Ovary (tissue), 9 donors: ENCODE results near the gene CDKAL1. TPM values are rescaled to one million over a fixed set of nuclear protein-coding genes. Genes with fewer than 3 reads are reported as not detected.

Experiments
- DNase-seq, 5 donors: peaks; one replicate each; pipeline ENCODE4 v3.0.0-alpha.2; 2019 to 2020
- H3K27ac ChIP-seq, 2 donors: fragments of 200-600 bp; one replicate each; pipeline versions ENCODE4 v1.5.1 to v1.8.0; 2019 to 2022
- H3K27me3 ChIP-seq: fragments of 200-600 bp; one replicate; pipeline ENCODE4 v1.8.0; 2022
- H3K36me3 ChIP-seq: fragments of 200-600 bp; sonication (generic); one replicate; pipeline ENCODE4 v1.5.1; 2019
- H3K4me1 ChIP-seq: one replicate; pipeline ENCODE4 v1.8.1; 2013; ENCODE audit warnings: mild to moderate bottlenecking, moderate library complexity; ENCODE audit not compliant: insufficient read depth
- H3K4me3 ChIP-seq: fragments of 200-600 bp; sonication (generic); one replicate; pipeline ENCODE4 v1.5.1; 2017
- H3K9me3 ChIP-seq, 2 donors: fragments of 200-600 bp in 1 of 2; sonication (generic) in 1 of 2; one replicate each; pipeline versions ENCODE4 v1.5.1 to v1.8.1; 2013 to 2019; ENCODE audit warnings: mild to moderate bottlenecking in 1 of 2, moderate library complexity in 1 of 2
- EP300 ChIP-seq: sonication (generic); formaldehyde crosslinking; IDR thresholded peaks from one replicate; pipeline ENCODE4 v1.6.1; 2017; ENCODE audit warnings: antibody characterized with exemption
- POLR2A ChIP-seq: fragments of 450-650 bp; IDR thresholded peaks from one replicate; pipeline ENCODE4 v1.6.1; 2017; ENCODE audit warnings: antibody characterized with exemption, mild to moderate bottlenecking, moderate library complexity
- WGBS, 3 donors: extraction: QIAGEN DNeasy Blood & Tissue Kit in 1 of 3; methylation state at CpG; one replicate each; pipeline versions ENCODE4 v1.1.5 to v1.1.7; 2013 to 2017; 5-methylcytosine and 5-hydroxymethylcytosine counted together
- intact Hi-C, 4 donors: fragments of 100-400 bp; cut with DNase I; formaldehyde crosslinking; loops; one replicate each; pipeline versions ENCODE4 v1.11.0 to v1.15.1; 2022 to 2023
- polyA plus RNA-seq, 2 donors: library from polyadenylated mRNA; stranded (reverse); fragments of 200-250 nt in 1 of 2; fragments of 350-450 nt in 1 of 2; fragmentation: Illumina TruSeq in 1 of 2; extraction: RNeasy Lipid Tissue Mini Kit (QIAGEN cat#74804) in 1 of 2; gene quantifications; one replicate each; pipeline ENCODE4 v1.2.3, GENCODE V29; 2013 to 2014
- total RNA-seq, 7 donors: library from RNA; depleted of rRNA in 2 of 7; stranded (reverse); fragments of >200 nt in 2 of 7; fragmentation: NEBNext Ultra II Directional in 3 of 7; extraction: Animal tissue kit (Norgen Biotek cat#: 25700) in 3 of 7; gene quantifications; one replicate each; pipeline versions ENCODE4 v1.1.0 to v1.2.4, GENCODE V29; 2016 to 2023
- TF ChIP-seq, protein P1 (sequence below), 3 donors: fragments of 450-650 bp in 2 of 3; fragments of 200-600 bp in 1 of 3; IDR thresholded peaks; one replicate each; pipeline versions ENCODE4 v1.5.1 to v1.8.0; 2016 to 2022; ENCODE audit warnings: antibody characterized with exemption in 3 of 3, mild to moderate bottlenecking in 1 of 3
- donor health status: DM: no; HTN: no; CAD: no; lungs with moderate emphysema.
- donor health status: DM: no; HTN: no; CAD: no.
- donor health status: Bipolar disorder and iron deficiency.
- donor health status: DM: yes; HTN: yes; CAD: no.
- donor health status: DM: no; HTN: no; CAD: no.
- donor health status: DM: yes; HTN: yes; CAD: no.

Gene CDKAL1
- total and polyA plus RNA-seq, 9 donors = 6.8 to 21.3 (median 18.9) TPM

DNA sequence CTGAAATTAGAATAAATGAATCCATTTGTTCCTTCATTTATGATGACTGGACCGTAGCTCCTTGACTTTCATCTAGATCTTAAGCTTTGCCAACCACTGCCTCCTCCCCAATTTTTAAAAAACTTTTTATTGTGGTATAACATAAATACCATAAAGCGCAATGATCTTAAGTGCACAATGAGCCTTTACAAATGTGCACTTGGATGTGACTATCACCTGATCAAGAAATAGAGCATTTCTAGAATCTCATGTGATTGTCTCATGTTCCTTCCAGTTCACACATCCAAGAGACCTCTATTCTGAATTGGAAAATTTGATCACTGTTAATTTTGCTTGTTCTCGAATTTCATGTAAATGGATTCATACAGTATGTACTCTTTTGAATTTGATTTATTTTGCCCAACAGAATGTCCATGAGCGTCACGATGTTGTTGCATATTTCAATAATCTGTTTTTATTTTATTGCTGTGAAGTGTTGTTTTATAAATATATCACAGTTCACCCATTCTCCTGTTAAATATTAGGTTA is 442.2 kb downstream of the CDKAL1 start:
- 66 to 73% (median 70%) methylated on average over 5 of the region's 5 CpGs for WGBS, 3 donors
- TF ChIP-seq EP300 = no peak
- TF ChIP-seq, protein P1, sequence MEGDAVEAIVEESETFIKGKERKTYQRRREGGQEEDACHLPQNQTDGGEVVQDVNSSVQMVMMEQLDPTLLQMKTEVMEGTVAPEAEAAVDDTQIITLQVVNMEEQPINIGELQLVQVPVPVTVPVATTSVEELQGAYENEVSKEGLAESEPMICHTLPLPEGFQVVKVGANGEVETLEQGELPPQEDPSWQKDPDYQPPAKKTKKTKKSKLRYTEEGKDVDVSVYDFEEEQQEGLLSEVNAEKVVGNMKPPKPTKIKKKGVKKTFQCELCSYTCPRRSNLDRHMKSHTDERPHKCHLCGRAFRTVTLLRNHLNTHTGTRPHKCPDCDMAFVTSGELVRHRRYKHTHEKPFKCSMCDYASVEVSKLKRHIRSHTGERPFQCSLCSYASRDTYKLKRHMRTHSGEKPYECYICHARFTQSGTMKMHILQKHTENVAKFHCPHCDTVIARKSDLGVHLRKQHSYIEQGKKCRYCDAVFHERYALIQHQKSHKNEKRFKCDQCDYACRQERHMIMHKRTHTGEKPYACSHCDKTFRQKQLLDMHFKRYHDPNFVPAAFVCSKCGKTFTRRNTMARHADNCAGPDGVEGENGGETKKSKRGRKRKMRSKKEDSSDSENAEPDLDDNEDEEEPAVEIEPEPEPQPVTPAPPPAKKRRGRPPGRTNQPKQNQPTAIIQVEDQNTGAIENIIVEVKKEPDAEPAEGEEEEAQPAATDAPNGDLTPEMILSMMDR (IDR thresholded peaks at IDR 0.05) = no peak
- no peak for TF ChIP-seq POLR2A
- intact Hi-C loops = no loop called here

DNA sequence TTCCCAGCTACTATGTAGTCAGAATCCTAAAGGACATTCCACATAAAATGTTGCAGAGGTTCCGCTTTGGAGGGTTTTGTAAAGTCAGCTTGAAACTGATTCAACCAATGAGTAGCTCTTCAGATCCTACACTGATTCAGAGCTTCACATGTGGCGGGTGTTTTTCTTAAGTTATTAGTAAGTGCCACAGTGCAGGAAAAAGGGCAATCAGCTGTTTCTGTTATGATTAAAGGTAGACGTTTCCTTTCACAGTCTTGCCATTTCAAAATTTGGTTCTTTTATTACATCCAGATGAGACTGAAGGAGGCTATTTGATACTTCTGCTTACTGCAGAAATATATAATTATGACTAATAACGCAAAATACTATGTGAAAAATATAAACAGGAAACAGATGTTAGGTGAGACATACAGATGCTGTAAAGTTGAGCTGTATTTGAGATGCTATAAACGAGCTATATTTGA is 443.9 kb downstream of the CDKAL1 start:
- H3K27me3 ChIP-seq = no peaks in the 10 kb centered on the region
- no peaks in the 10 kb centered on the region for H3K36me3 ChIP-seq
- no peak for DNase-seq
- H3K27ac ChIP-seq = no peak overlapping the region
- TF ChIP-seq EP300 (no peak), POLR2A (no peak)
- TF ChIP-seq, protein P1 (IDR thresholded peaks at IDR 0.05) = no peak
- intact Hi-C loops = no loop called here
- no peak overlapping the region for H3K4me3 ChIP-seq
- no peaks in the 10 kb centered on the region for H3K9me3 ChIP-seq
- 73 to 78% (median 74%) methylated on average over 5 of the region's 5 CpGs for WGBS, 3 donors
- no peaks in the 10 kb centered on the region for H3K4me1 ChIP-seq

More for the DNA sequence above, 442.2 kb downstream of the CDKAL1 start:
- no peaks in the 10 kb centered on the region for H3K27me3 ChIP-seq
- H3K36me3 ChIP-seq = no peaks in the 10 kb centered on the region
- H3K4me3 ChIP-seq = no peak overlapping the region
- DNase-seq = no peak
- H3K27ac ChIP-seq = no peak overlapping the region
- H3K4me1 ChIP-seq = no peaks in the 10 kb centered on the region
- no peaks in the 10 kb centered on the region for H3K9me3 ChIP-seq

DNA sequence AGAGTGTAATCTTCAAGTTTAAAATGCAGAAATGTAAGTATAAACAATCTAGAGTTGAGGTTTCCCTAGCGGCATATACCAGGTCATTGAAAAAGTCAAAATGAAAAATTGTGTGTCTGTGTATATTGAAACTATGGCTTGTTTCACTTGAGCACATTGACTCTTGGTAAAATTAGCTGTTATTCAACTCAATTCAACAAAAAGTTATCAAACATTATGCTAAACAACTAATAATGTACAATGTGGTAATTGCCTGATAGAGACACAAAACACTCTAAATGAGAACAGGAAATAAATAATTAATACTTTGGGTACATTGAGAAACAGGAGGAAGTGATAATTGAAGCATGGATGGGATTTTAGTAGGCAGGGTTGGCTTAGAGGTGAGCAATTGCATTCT is 444.8 kb downstream of the CDKAL1 start:
- Histone ChIP-seq H3K4me3 (no peak overlapping the region), H3K27me3 (no peaks in the 10 kb centered on the region), H3K27ac (no peak overlapping the region), H3K4me1 (no peaks in the 10 kb centered on the region), H3K36me3 (no peaks in the 10 kb centered on the region), H3K9me3 (no peaks in the 10 kb centered on the region)
- no peak for TF ChIP-seq POLR2A
- WGBS, 3 donors = 86 to 94% (median 91%) methylated on average over 1 of the region's 1 CpG
- DNase-seq = no peak
- intact Hi-C loops = no loop called here

DNA sequence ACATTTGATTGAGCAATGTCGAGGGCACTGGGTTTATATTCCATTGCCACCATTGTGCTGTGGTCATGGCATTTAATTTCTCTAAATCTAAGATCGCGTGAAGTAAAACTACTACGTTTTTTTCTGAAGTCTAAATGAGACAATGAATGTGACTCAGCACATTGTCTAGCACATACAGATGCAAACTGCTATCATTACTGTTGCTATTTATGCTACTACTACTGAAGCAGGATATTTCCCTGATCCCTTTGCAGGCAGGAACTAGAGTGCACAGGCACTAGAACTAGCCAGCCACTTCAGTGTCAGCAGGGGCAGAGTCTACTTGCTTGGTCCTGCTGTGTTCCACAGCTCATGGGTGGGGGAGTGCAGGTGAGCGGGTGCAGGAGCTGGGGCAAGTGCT is 449.7 kb downstream of the CDKAL1 start:
- WGBS, 3 donors = 95 to 96% (median 96%) methylated on average over 5 of the region's 5 CpGs
- H3K36me3 ChIP-seq = no peaks in the 10 kb centered on the region
- H3K4me3 ChIP-seq = no peak overlapping the region
- no peak overlapping the region for H3K27ac ChIP-seq
- DNase-seq = no peak
- TF ChIP-seq EP300 (no peak), POLR2A (no peak)
- TF ChIP-seq, protein P1 (IDR thresholded peaks at IDR 0.05) = no peak
- peaks cover 0 to 4% of the 10 kb centered on the region in 2 donors for H3K9me3 ChIP-seq
- no peaks in the 10 kb centered on the region for H3K27me3 ChIP-seq
- intact Hi-C loops = no loop called here
- H3K4me1 ChIP-seq = no peaks in the 10 kb centered on the region

DNA sequence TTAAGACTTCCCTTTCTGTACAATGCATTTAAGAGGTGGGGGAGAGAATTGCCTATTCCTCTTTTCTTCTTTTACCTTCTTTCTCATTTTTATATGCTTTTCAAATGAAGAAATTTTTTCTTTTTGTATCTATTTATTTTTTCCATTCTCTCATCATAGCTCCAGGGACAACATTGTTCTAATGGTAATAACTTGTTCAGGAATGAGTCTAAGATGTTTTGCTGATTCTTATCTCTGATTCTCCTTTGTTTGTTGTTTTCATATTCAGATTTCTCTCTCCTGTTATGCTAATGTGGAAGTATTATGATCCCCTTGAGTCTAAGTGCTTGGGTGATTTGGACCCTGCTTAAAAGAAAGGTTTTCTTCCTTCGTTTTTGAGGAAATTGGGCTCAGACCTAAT is 451.6 kb downstream of the CDKAL1 start:
- TF ChIP-seq EP300 (no peak), POLR2A (no peak)
- TF ChIP-seq, protein P1 (IDR thresholded peaks at IDR 0.05) = no peak
- no peak overlapping the region for H3K27ac ChIP-seq
- WGBS, 3 donors = 91 to 98% (median 96%) methylated on average over 1 of the region's 1 CpG
- intact Hi-C loops = no loop called here
- H3K27me3 ChIP-seq = no peaks in the 10 kb centered on the region
- no peaks in the 10 kb centered on the region for H3K4me1 ChIP-seq
- no peak for DNase-seq
- no peak overlapping the region for H3K4me3 ChIP-seq
- peaks cover 0 to 4% of the 10 kb centered on the region in 2 donors for H3K9me3 ChIP-seq
- H3K36me3 ChIP-seq = no peaks in the 10 kb centered on the region
